Liver (tissue), 3 donors: Measurements from ENCODE around the gene TUBGCP5.

Source experiments
- CTCF ChIP-seq: fragments of 150-350 bp; IDR thresholded peaks from 2 replicates; pipeline ENCODE4 v1.5.1; 2017; ENCODE audit warnings: improper control_type of control experiment, low read depth, low read length; ENCODE audit not compliant: missing input control
- EGR1 ChIP-seq, 2 donors: IDR thresholded peaks; 2 replicates each; pipeline ENCODE4 v1.6.1; 2016 to 2018; ENCODE audit warnings: antibody characterized with exemption in 2 of 2, low read depth in 2 of 2
- FOXA1 ChIP-seq: IDR thresholded peaks from 2 replicates; pipeline ENCODE4 v1.6.1; 2016; ENCODE audit warnings: antibody characterized with exemption
- GABPA ChIP-seq, 2 donors: IDR thresholded peaks in 1 of 2; conservative IDR thresholded peaks in 1 of 2; 2 replicates each; pipeline ENCODE4 v1.6.1; 2016; ENCODE audit warnings: antibody characterized with exemption in 2 of 2, mild to moderate bottlenecking in 1 of 2, moderate library complexity in 1 of 2
- HNF4G ChIP-seq: IDR thresholded peaks from 2 replicates; pipeline ENCODE4 v1.6.1; 2016; ENCODE audit warnings: antibody characterized with exemption
- JUND ChIP-seq, 2 donors: IDR thresholded peaks; 2 replicates each; pipeline ENCODE4 v1.6.1; 2016; ENCODE audit warnings: antibody characterized with exemption in 2 of 2
- MAX ChIP-seq: IDR thresholded peaks from 2 replicates; pipeline ENCODE4 v1.6.1; 2016; ENCODE audit warnings: antibody characterized with exemption
- NR2F2 ChIP-seq: IDR thresholded peaks from 2 replicates; pipeline ENCODE4 v1.6.1; 2016; ENCODE audit warnings: antibody characterized with exemption
- RAD21 ChIP-seq, 2 donors: IDR thresholded peaks; 2 replicates each; pipeline ENCODE4 v1.6.1; 2016; ENCODE audit warnings: antibody characterized with exemption in 2 of 2, mild to moderate bottlenecking in 2 of 2
- REST ChIP-seq: IDR thresholded peaks from 2 replicates; pipeline ENCODE4 v1.6.1; 2016; ENCODE audit warnings: antibody characterized with exemption, mild to moderate bottlenecking
- SP1 ChIP-seq: IDR thresholded peaks from 2 replicates; pipeline ENCODE4 v1.6.1; 2018; ENCODE audit warnings: antibody characterized with exemption, mild to moderate bottlenecking
- donor health status: healthy.
- donor health status: healthy.

GRCh38 chr15:23081271-23081670, 41.9 kb upstream of the TUBGCP5 start:
- TF ChIP-seq CTCF (no peak), JUND (IDR thresholded peaks at IDR 0.05) (no peak), EGR1 (IDR thresholded peaks at IDR 0.05; ENCODE audit: low read depth in 2 of 2) (no peak), REST (no peak), GABPA (IDR thresholded peaks at IDR 0.05 in 1 of 2, conservative IDR thresholded peaks at IDR 0.05 in 1 of 2) (no peak), RAD21 (IDR thresholded peaks at IDR 0.05) (no peak), MAX (no peak), FOXA1 (no peak), SP1 (no peak), NR2F2 (no peak), HNF4G (no peak)
